Activated CD8-positive, alpha-beta memory T cell treated with anti-CD3 and anti-CD28 coated beads, Interleukin-2, amount 50 U/mL, for 24 hours (primary cell): Measurements from ENCODE around the gene SMURF1.

Source experiments
- DNase-seq: peaks from one replicate; pipeline ENCODE4 v3.0.0-alpha.2; 2020; ENCODE audit errors: extremely low read depth

Gene SMURF1

DNA sequence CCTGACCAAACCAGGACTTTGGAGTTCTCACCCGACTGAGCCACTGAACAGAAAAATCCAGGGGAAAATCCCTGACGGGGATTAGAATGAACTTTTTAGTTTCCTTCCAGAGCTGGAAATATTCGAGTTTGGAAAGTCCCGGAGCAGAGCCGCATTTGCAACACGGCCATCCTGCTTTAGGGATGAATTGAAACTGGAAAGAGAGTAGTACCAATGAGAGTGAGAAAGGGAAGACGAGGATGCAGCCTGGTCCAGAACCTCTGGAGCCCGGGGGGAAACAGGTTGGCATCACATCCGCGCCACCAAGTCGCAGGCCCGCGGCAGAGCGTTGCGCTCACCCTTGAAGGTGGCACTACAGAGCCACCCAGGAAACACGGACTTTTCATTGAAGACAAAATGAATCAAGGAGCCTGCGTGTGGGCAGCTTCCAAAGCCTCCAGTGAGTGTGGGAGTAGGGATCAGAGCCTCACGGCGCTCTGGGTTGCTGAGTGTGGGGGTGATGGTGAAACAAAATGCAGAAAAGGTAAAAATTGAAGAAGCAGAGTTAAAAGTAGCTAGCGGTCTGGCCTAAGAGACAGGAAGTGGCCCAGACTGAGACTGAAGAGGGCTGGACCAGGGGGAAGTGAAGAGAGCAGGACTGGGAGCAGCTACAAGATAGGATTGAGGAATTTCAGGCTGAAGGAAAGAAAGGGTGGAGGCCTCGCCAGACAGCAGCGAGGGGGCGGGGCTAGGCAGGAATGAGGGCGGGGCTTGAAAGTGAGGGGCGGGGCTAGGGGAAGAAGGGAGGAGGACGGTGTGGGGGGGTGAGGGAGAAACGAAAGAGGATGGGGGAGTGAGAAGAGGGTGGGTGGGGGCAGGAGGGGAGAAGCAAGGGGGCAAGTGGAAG is 1.8 kb downstream of the SMURF1 start:
- no peak for DNase-seq

DNA sequence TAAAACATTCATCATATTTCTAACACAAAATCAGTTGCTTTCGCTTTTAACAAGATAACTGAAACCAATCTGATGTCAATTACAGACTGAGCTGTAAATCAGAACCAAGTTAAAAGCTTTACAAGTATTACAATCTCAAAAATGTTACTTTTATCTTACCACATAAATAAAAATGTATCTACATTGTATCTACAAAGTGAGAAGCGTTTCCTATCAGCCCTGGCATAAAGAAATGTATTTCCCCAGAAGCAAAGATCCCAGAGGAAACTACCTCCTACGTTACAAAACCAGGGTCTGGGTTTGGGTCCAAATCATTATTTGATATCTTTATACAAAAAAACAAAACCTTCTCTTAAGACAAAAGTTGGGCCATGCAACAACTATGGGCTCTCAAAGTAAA is 2.6 kb downstream of the SMURF1 start:
- no peak for DNase-seq

DNA sequence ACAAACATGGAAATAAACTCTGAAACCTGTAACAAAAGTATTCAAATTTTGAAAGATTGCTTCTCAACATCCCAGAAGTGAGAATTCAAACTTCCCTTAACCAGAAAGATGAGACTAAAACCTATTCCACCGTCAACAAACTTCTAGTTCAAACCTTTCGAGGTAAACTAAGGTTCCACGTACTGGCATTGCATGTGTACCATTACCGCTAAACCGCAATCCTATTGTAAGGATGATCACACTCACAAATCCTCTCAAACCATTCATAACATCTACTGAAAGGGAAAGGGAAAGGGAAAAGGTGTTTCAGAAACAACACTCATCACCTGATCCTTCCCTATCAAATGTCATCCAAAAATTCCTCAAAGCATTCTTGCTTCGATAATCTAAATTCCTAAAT is 3.1 kb downstream of the SMURF1 start:
- no peak for DNase-seq

DNA sequence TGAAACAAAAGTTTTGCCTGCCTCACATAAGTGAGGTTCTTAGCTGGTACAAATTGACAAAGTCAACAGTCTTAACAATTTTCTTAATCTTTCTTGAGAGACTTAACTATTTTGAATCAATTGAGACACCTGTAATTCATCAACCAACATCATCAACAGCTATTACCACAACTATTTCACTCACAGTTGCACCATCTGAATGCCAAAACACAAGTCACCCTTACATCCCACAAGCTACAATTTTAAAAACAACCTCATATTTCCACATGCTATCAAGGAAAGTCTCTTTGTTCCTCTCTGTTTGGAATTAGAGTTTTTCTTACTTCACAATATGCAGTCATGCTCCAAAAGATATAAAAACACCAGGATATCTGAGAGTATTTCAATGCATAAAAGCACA is 4.9 kb downstream of the SMURF1 start:
- no peak for DNase-seq

DNA sequence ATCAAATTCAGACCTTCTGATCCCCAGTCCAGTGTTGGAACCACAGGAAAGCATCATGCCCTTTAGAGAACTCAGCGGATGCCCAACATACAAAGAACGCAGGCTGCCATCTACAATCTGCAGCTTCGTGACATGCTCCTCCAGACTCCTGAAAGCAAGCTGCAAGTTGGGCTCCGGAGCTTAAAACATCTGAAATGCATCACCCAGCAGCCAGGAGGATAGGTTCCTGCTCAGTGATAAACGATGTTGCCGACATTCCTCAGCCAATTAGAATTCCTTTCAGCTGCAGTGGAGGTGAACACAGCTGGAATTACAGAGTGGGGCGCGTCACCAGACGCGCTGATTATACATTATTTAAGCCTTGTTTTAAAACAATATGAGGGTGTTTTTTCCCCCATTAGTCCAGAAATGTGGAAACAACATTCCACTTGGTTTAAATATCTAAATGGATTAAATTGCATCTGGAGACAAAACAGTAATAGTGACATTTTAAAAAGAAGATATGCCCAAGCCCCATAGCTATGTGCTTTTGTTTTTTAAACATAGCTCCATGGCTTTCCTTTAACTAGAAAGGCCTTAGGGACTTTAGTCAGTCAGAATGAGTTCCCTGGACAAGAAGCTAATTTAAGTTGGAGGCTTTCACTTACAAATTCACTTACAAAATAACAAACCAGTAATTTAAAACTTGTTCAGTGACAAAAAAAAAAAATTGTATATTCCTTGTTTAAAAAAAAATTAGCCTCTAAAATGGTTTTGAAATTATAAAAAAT is 6.3 kb downstream of the SMURF1 start:
- DNase-seq: no peak

DNA sequence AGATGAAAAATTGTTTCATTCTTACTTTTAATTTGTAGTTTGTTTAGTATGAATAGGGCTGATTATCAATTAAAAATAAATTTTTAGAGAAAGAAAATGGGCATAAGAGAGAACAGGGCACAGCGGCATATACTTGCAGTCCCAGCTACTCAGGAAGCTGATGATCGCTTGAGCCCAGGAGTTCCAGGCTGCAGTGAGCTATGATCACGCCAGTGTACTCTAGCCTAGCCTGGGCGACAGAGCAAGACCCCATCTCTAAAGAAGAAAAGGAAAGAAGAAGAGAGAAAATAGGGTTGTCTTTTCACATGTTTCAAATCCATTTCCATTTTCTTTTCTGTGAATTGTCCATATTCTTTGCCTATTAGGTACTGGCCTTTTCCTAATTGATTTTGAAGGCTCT is 8.0 kb downstream of the SMURF1 start:
- DNase-seq: no peak

DNA sequence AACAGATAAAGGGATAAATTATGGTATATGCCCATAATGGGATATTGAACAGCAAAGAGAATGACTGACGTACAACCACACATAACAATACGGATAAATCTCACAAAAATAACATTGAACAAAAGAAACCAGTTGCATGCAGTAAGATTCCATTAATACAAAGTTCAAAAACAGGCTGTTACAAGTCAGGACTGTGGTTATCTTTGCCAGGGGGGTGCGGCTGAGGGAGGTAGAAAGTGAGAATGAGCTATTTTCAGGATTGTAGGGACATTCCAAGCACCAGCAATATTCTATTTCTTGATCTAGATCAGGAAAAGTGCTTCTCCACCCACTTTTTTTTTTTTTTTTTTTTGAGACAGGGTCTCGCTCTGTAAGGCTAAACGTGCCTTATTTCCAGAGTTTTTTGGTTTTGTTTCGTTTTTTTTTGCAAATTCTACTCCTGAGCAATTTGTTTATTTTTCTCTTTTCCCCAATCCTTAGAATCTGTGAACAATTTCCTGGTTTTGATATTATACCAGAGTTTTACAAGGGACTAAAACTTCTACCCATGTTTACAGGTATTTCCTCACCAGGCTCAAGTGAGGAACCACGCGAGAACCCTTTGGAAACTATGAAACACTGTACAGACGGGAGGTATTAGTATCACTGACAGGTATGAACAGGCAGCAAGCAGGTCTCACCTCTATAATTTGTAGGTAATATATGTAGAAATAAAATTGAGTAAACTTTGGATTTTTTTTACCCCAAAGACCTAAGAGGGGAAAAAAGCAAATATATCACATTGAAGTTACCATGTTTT is 9.9 kb downstream of the SMURF1 start:
- no peak for DNase-seq

DNA sequence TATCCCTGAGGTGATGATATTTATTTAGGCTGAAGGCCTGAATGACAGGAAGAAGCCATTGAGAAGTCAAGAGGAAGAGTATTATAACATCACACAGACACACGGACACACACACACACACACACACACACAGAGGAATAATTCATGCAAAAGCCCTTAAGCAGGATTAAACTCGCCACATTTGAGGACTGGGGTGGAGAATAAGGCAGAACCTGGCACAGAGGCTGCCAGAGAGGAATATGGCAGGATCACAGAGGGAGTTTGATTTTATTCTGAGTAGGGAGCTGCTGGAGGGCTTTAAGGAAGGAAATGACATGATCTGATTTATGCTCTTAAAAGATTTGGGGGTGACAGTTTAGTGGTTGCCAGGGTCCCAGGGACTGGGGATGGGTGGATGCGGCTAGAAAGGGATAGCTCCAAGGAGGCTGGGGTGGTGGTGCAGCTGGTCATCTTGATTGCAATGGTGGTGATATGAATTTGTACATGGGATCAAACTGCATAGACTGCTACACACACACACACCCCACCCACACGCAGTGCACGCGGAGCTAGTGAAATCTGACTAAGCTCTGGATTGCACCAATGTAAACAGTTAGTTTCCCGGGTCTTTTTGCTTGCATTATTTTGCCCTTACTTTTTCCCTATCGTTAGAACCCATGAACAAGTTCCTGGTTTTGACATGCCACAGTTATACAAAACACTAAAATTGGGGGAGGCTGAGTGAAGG is 11.2 kb downstream of the SMURF1 start:
- no peak for DNase-seq

DNA sequence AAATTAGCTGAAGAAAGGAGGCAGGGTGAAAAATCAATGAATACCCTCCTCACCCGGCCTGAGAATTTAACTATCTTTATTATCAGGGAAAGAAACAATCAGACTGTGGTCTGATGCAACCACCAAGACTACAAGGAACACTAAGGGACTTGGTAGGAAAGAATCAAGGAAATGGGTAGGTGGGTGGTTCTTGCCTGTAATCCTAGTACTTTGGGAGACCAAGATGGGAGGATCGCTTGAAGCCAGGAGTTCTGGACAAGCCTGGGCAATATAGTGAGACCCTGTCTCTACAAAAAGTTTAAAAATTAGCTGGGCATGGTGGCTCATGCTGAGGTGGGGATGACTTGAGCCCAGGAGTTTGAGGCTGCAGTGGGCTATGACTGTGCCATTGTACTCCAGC is 12.6 kb downstream of the SMURF1 start:
- DNase-seq: no peak

DNA sequence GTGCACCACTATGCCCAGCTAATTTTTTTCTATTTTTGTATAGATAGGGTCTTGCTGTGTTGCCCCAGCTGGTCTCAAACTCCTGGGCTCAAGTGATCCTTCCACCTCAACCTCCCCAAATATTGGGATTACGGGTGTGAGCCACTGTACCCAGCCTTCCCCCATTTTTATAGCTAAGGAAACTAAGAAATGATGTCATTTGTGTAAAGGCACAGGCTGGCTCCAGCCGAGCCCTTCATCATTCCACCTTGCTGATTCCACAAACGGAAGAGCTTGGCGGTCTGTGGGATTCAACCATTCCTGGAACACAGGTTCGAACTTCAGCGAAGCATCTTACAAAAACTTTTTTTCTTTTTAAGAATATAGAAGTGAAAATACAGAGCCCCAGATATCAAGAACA is 14.4 kb downstream of the SMURF1 start:
- DNase-seq: no peak

DNA sequence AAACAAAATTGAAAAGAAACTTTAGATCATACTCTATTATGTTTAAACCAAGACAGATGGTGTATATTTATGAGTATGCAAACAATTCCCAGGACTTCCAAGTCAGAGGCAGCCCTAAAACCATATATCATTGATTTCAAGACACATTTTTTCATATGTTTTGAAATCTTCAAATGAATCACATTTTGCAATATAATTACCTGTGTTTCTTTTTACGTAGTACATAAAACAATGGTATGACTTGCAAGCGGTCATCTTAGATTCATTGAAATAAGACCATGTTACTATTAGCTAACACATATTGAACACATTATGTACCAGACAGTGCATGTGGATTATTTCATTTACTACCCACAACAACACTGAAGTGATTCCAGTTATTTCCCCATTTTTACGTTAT is 14.9 kb downstream of the SMURF1 start:
- DNase-seq: no peak

DNA sequence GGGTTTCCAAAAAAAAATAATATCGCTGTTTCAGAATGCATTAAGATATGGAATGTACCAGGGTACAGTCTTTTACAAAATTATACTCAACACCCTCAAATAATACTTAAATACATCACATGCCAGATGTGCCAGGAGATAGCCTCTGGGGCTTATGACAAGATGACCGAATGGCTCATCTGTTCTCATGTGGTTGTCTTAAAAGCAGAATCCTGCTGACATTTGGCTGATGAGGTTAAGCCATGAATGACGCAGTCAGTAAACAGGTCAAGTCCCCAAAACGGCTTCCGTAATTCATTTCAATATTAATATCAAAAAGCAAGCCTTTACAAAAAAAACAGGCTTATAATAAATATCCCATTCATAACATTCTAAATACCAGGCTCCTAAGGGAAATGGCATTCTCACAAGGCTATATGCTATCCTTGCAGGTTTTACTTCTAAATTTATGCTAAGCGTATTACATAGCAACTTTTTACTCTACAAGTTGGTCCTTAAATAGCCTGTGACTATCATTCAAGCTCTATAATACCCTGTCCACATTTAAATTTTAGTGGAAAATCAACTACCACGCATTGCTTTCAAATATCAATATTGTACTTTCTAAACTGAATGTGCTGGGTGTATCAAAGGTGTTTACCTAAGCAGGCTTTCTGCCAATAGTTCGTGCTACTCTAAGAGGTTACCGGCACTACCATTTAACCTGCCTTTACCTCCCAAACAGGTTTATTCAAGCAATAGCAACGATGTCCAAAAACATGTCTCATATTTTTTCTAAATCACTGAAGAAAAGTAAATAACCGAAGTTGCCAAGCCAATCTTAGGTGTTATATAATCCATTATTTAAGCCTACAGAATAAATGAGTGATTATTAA is 15.6 kb downstream of the SMURF1 start:
- no peak for DNase-seq

DNA sequence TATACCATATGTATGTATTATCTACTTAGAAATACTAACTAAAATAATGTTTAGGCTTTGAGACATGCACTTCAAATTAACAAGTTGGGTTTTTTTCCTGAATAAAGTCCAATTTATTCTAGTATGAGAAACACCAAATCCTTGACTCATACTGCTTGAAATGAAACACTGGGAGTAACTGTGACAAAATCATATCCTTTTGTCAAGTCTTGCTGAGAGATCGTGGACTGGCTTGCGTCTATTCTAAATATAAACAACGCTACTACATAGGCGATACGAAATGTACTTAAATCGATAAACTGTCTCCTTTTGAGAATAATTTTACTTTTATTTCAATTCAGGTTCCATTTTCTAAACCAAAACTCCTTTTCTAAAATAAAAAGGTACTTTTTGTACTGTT is 16.3 kb downstream of the SMURF1 start:
- DNase-seq: no peak

DNA sequence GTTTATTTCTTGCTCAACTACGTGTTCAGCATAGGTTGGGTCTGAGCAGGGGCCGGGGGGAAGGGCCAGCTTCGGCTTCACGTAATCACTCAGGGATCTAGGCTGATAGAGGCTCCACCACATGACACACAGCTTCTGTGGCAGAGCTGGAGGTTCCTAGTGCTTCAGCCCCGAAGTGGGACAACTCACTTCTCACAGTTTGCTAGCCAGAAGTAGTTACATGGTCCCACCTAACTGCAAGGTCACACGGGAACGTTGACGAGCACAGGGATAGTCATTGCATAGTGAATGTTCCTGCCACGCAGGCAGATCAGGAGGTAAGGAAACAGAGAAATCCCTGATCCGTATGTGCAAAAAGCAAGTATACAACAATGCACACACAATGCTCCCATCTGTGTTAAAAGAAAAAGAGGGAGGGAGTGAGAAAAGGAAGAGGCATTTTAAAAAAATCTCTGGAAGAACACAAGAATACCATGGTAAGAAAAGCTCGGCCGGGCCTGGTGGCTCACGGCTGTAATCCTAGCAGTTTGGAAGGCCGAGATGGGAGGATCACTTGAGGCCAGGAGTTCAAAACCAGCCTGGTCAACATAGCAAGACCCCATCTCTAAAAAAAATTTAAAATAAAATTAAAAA is 16.9 kb downstream of the SMURF1 start:
- DNase-seq: no peak

DNA sequence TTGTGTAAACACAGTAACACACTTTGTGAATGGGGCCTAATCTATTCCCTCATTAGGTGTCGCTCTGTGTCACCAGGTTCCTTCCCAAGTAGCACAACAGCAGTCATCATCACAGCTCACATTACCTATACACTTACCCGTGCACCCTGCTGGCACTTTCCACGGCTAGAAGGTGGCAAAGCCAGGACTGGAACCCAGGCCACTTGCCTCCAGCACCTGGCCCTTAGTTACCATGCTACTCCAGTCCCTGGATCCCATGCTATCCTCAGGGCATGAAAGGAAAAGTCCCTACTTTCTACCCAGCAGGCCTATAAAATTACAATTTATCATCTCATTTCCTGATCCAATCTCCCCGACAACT is 18.4 kb downstream of the SMURF1 start:
- DNase-seq: no peak

DNA sequence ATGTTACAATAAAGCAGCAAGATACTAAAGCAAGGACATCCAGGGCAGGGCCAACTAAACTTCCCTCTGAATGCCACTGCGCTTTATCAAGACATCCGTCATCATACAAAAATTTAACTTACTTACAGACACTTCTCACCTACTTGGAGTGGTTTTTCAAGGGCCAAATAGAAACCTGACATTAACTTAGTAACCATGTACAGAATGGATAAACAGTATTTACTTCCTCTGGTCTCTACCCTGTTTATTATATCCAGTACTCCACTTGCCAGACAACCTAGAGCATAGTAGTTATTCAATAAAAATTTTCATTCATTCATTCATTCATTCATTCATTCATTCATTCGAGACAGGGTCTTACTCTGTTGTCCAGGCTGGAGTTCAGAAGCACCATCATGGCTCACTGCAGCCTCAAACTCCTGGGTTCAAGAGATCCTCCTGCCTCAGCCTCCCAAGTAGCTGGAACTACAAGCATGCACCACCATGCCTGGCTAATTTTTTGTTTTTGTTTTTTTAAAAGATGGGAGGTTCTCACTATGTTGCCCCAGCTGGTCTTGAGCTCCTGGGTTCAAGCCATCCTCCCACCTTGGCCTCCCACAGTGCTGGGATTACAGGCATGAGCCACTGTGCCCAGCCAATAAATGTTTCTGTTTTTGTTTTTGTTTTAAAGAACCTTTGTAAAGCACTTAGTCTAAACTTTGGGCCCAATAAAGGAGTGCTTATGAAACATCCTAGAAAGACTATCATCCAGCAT is 19.0 kb downstream of the SMURF1 start:
- DNase-seq: no peak

DNA sequence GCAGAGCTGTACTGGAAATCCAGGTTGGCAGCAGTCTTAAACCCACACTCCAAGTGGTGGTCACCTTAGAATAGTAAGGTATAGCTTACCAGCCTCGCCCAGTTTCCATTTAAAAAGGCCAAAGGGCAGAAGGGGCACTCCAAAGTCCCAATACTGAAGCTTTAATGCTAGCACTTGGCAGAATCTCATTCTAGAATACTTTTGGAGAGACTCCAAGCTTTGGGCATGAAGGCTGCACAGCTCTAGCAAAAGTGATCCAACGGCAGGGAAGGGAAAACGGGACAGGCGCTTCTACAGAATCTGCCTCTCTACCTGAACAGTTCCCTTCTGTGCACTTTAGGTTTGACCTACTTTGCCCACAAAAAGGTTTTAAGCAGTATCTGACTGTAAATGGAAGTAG is 19.7 kb downstream of the SMURF1 start:
- no peak for DNase-seq

DNA sequence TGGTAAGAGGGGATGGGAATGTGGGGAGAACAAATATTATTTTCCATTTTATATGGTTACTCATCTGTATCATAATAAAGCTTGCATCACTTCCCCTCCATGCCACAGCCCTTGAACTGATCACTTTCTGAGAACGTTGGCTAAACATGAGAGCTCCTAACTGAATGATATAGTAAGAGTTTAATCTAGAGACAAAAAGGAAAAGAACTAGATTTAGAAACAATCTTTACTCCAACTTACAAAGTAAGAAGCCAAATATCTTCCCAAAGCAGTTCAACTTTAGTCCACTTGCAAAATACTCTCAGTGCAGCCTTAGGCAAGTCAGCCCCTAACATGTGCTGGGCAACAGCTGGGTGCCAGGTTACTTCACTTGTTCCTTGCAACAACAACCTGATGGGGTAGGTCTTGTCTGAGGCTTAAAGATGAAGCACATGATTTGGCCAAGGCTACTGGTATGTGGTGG is 20.3 kb downstream of the SMURF1 start:
- no peak for DNase-seq

DNA sequence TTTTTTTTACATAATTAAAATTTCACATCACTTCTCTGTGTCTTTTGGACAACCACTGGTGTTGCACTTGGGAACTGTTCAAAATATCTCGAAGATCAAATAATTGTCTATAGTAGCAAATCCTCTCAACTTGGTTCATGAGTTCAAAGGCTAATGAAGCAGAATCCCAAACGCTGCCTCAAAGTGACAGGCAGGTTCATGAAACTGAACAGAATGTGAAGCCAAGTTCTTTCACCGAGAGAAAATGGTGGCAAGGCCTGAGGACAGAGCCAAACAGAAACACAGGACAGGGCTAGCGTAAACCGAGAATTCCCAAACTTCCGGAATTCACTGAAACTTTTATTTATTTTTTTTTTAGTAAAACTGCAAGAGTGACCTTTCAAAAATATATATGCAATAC is 21.1 kb downstream of the SMURF1 start:
- DNase-seq: no peak
